IMR-90 (cell line): ENCODE data around the gene COL5A3. TPM values are rescaled to one million over a fixed set of nuclear protein-coding genes. Genes with fewer than 3 reads are reported as not detected.

ENCODE experiments used
- ATAC-seq: fragments of 200-7000 bp; cut with Tn5 transposase; 2 replicates; pipeline ENCODE4 v1.9.1; 2020; ENCODE audit warnings: low read depth, mild to moderate bottlenecking, moderate library complexity
- BruUV-seq: library from RNA; stranded (reverse); fragments of 400-500 nt; replicated peaks from 2 replicates; lab custom pipeline; 2021; lab: Mats Ljungman, UMichigan
- CTCF ChIA-PET: fragments of 300-600 bp; formaldehyde crosslinking; extraction: SDS; loops from one replicate; lab custom pipeline; 2021; ENCODE audit warnings: antibody characterized with exemption; lab: Yijun Ruan, JAX
- POLR2A ChIA-PET: fragments of 300-600 bp; sonication (Branson Sonifier 250); formaldehyde crosslinking; loops from one replicate; lab custom pipeline; 2022; ENCODE audit warnings: antibody characterized with exemption; ENCODE audit not compliant: unreplicated experiment; lab: Charles Lee
- DNase-seq: peaks from one replicate; pipeline ENCODE4 v3.0.0; 2013
- H2AFZ ChIP-seq: replicated peaks from 2 replicates; pipeline ENCODE3; 2013; ENCODE audit warnings: low read length, mild to moderate bottlenecking; ENCODE audit not compliant: poor library complexity
- H2AK5ac ChIP-seq: 2 replicates; pipeline ENCODE4 v1.6.1; 2013; ENCODE audit warnings: low read depth, low read length, inconsistent platforms
- H2AK9ac ChIP-seq: replicated peaks from 2 replicates; pipeline ENCODE3; 2013; ENCODE audit warnings: mild to moderate bottlenecking, low read depth, low read length, moderate library complexity; ENCODE audit not compliant: poor library complexity
- H2BK120ac ChIP-seq: 2 replicates; pipeline ENCODE4 v1.6.1; 2013; ENCODE audit warnings: low read depth, low read length, inconsistent platforms
- H2BK15ac ChIP-seq: 3 replicates; pipeline ENCODE4 v1.6.1; 2013; ENCODE audit warnings: low read depth, low read length, inconsistent platforms
- H2BK20ac ChIP-seq: 2 replicates; pipeline ENCODE4 v1.6.1; 2013; ENCODE audit warnings: low read depth, mild to moderate bottlenecking, inconsistent platforms, low read length, moderate library complexity
- H2BK5ac ChIP-seq: 2 replicates; pipeline ENCODE4 v1.6.1; 2013; ENCODE audit warnings: mild to moderate bottlenecking, low read depth, low read length, inconsistent platforms; ENCODE audit not compliant: poor library complexity, severe bottlenecking
- H3K14ac ChIP-seq: replicated peaks from 2 replicates; pipeline ENCODE4 v1.6.1; 2013; ENCODE audit warnings: low read depth, low read length, inconsistent platforms
- H3K18ac ChIP-seq: 2 replicates; pipeline ENCODE4 v1.6.1; 2013; ENCODE audit warnings: low read depth, low read length, control low read depth
- H3K23ac ChIP-seq: 2 replicates; pipeline ENCODE4 v1.6.1; 2013; ENCODE audit warnings: low read depth, low read length, inconsistent platforms
- H3K27ac ChIP-seq: 2 replicates; pipeline ENCODE4 v1.5.1; 2013; ENCODE audit warnings: mild to moderate bottlenecking, control low read depth, low read length; ENCODE audit not compliant: insufficient read depth
- H3K27me3 ChIP-seq: 2 replicates; pipeline ENCODE4 v1.6.1; 2013; ENCODE audit warnings: low read length; ENCODE audit not compliant: control insufficient read depth, insufficient read depth
- H3K36me3 ChIP-seq: 2 replicates; pipeline ENCODE4 v1.6.1; 2013; ENCODE audit warnings: low read length, mixed read lengths; ENCODE audit not compliant: control insufficient read depth, insufficient read depth
- H3K4ac ChIP-seq: 2 replicates; pipeline ENCODE4 v1.6.1; 2013; ENCODE audit warnings: low read depth, low read length, inconsistent platforms
- H3K4me1 ChIP-seq: 2 replicates; pipeline ENCODE4 v1.6.1; 2013; ENCODE audit warnings: low read length, mixed read lengths; ENCODE audit not compliant: control insufficient read depth, insufficient read depth
- H3K4me2 ChIP-seq: 2 replicates; pipeline ENCODE4 v1.6.1; 2013; ENCODE audit warnings: low read depth, mild to moderate bottlenecking, control low read depth, low read length, moderate library complexity
- H3K4me3 ChIP-seq: 2 replicates; pipeline ENCODE4 v1.5.1; 2013; ENCODE audit warnings: low read depth, mild to moderate bottlenecking, control low read depth, low read length, moderate library complexity; ENCODE audit not compliant: insufficient read depth
- H3K56ac ChIP-seq: 2 replicates; pipeline ENCODE4 v1.6.1; 2013; ENCODE audit warnings: low read length, inconsistent platforms; ENCODE audit not compliant: insufficient read depth; ENCODE audit errors: extremely low read depth
- H3K79me1 ChIP-seq, 2 experiments: 2 replicates each; pipeline ENCODE4 v1.6.1; 2013; ENCODE audit warnings: low read length in 2 of 2, inconsistent platforms in 1 of 2, low read depth in 1 of 2
- H3K9ac ChIP-seq: 2 replicates; pipeline ENCODE4 v1.6.1; 2013; ENCODE audit warnings: low read depth, low read length, control low read depth
- H3K9me1 ChIP-seq: 2 replicates; pipeline ENCODE4 v1.6.1; 2013; ENCODE audit warnings: low read length, inconsistent platforms; ENCODE audit not compliant: insufficient read depth
- H3K9me3 ChIP-seq: 2 replicates; pipeline ENCODE4 v1.6.1; 2013; ENCODE audit warnings: low read length; ENCODE audit not compliant: control insufficient read depth, insufficient read depth
- H4K20me1 ChIP-seq: 2 replicates; pipeline ENCODE4 v1.6.1; 2013; ENCODE audit warnings: low read length, inconsistent platforms; ENCODE audit not compliant: insufficient read depth
- H4K5ac ChIP-seq: 2 replicates; pipeline ENCODE4 v1.6.1; 2013; ENCODE audit warnings: mild to moderate bottlenecking, low read depth, low read length, control low read depth
- H4K8ac ChIP-seq, 2 experiments: 2 replicates each; pipeline ENCODE4 v1.6.1; 2013; ENCODE audit warnings: low read depth in 2 of 2, low read length in 2 of 2, control low read depth in 1 of 2, inconsistent platforms in 1 of 2
- H4K91ac ChIP-seq: 2 replicates; pipeline ENCODE4 v1.6.1; 2013; ENCODE audit warnings: low read depth, low read length, inconsistent platforms; ENCODE audit not compliant: insufficient read depth
- ELK1 ChIP-seq: fragments of 150-350 bp; IDR thresholded peaks from 2 replicates; pipeline ENCODE4 v1.6.1; 2016; ENCODE audit warnings: low read depth, mild to moderate bottlenecking, low read length, moderate library complexity, borderline replicate concordance
- FOS ChIP-seq: fragments of 150-350 bp; IDR thresholded peaks from 2 replicates; pipeline ENCODE4 v1.6.1; 2016; ENCODE audit warnings: low read depth, low read length
- MAZ ChIP-seq: IDR thresholded peaks from 2 replicates; pipeline ENCODE4 v1.6.1; 2012; ENCODE audit warnings: low read depth, mild to moderate bottlenecking, low read length, improper control_type of control experiment, moderate library complexity, borderline replicate concordance
- RFX5 ChIP-seq: IDR thresholded peaks from 2 replicates; pipeline ENCODE4 v1.8.0; 2012; ENCODE audit warnings: low read depth, mild to moderate bottlenecking, low read length, moderate library complexity
- WGBS, 2 experiments: methylation state at CpG; one replicate each; pipeline versions ENCODE4 v1.1.5 to v1.1.7; 2013; ENCODE audit warnings: missing lambda C conversion rate in 2 of 2; ENCODE audit not compliant: insufficient read length in 1 of 2; ENCODE audit errors: extremely low coverage in 2 of 2; 5-methylcytosine and 5-hydroxymethylcytosine counted together
- dilution Hi-C: fragments of 300-500 bp; cut with HindIII; formaldehyde crosslinking; loops from one replicate; pipeline ENCODE4 v1.14.3; 2018; ENCODE audit warnings: low sequenced_read_pairs; ENCODE audit not compliant: unreplicated experiment
- in situ Hi-C: fragments of 300-500 bp; cut with MboI; formaldehyde crosslinking; loops from 3 replicates; pipeline ENCODE4 v1.14.3; 2019; ENCODE audit warnings: low sequenced_read_pairs, inconsistent platforms, mixed read lengths
- intact Hi-C: fragments of 100-400 bp; cut with micrococcal nuclease; formaldehyde crosslinking; loops from 2 replicates; pipeline ENCODE4 v1.10.0; 2022
- polyA plus RNA-seq, 3 experiments: library from polyadenylated mRNA; depleted of rRNA; stranded (reverse); fragments of >200 nt; gene quantifications; 2 replicates each; pipeline ENCODE4 v1.2.3, GENCODE V29; 2012; ENCODE audit warnings: low replicate concordance in 1 of 3
- total RNA-seq: library from RNA; depleted of rRNA; stranded (reverse); fragments of >200 nt; gene quantifications from 2 replicates; pipeline ENCODE4 v1.2.3, GENCODE V29; 2012

Gene COL5A3
- total and polyA plus RNA-seq, 2 of the 4 experiments (the other 2 are of a cell fraction): 0.54 to 1.5 TPM

GRCh38 chr19:9914315-9915207, 95.7 kb downstream of the COL5A3 start (continued):
- TF ChIP-seq ELK1 (no peak), RFX5 (no peak)

- no peaks in the 10 kb centered on the region for H4K20me1 ChIP-seq
- no peak overlapping the region for H3K56ac ChIP-seq
- peak overlapping the region; percentile 68 for H2AK9ac ChIP-seq
- H4K8ac ChIP-seq: no peak overlapping the region
- H4K5ac ChIP-seq: no peak overlapping the region
- dilution Hi-C loops (no loop called here), in situ Hi-C loops (loop anchor here (5.0 kb wide), 1 partner anchor 42 kb away; no protein-coding TSS in a partner anchor), intact Hi-C loops (loop anchor here (5.0 to 10.0 kb wide), 2 partner anchors 289 to 777 kb away; partner anchors contain the start of gene ZNF561)
- H3K14ac ChIP-seq: no peak overlapping the region
- peaks cover 9% of the 10 kb centered on the region; the same call in 1 of the 2 replicates for H3K9me1 ChIP-seq
- CTCF ChIA-PET: no interaction called here
- no peak overlapping the region for H3K9ac ChIP-seq
- H3K79me1 ChIP-seq: no peaks in the 10 kb centered on the region; a peak in 1 of 4 replicates
- H3K18ac ChIP-seq: no peak overlapping the region
- no peak overlapping the region for H4K91ac ChIP-seq
- H3K4me1 ChIP-seq: peaks cover 2% of the 10 kb centered on the region; the same call in 1 of the 2 replicates
- H3K4me2 ChIP-seq: peak overlapping the region; percentile 89
- H2BK15ac ChIP-seq: no peak overlapping the region
- H3K4me3 ChIP-seq: peak overlapping the region; percentile 52
- no TSS peak for BruUV-seq
- POLR2A ChIA-PET: no interaction called here
- peak; percentile 16 for ATAC-seq
- no peak overlapping the region for H2AK5ac ChIP-seq
- H2BK20ac ChIP-seq: no peak overlapping the region
- DNase-seq: no peak
- peaks cover 16% of the 10 kb centered on the region for H3K27me3 ChIP-seq
- H2AFZ ChIP-seq: peak overlapping the region; percentile 89
- TF ChIP-seq MAZ (no peak), FOS (no peak)
- H3K23ac ChIP-seq: no peak overlapping the region
- no peak overlapping the region for H3K27ac ChIP-seq
- no peaks in the 10 kb centered on the region for H3K9me3 ChIP-seq
- no peak overlapping the region for H3K4ac ChIP-seq
- WGBS, 2 experiments: no CpG with 5 or more reads among the region's 27 CpGs
- H2BK120ac ChIP-seq: no peak overlapping the region
- no peak overlapping the region for H2BK5ac ChIP-seq
- H3K36me3 ChIP-seq: no peaks in the 10 kb centered on the region
Observed at GRCh38 chr19:9914001-9914314, 96.3 kb downstream of the COL5A3 start.
